HG03469 (cell line): ENCODE results near the gene ARHGEF33.

Experiments used
- ATAC-seq: cut with Tn5 transposase; IDR thresholded peaks from one replicate; pipeline ENCODE4 v1.9.1; 2021; ENCODE audit warnings: mild to moderate bottlenecking, moderate library complexity, moderate number of reproducible peaks; ENCODE audit not compliant: unreplicated experiment

Gene ARHGEF33

GRCh38 chr2:38889575-38889974, at the start of gene ARHGEF33:
Gene ARHGEF33 (plus strand): TSS chr2:38889875. CDS start chr2:38919448, 29,573 bp downstream.
- no peak for ATAC-seq

- ATAC-seq, result peak; percentile 69
These were observed 39.6 kb upstream of the ARHGEF33 start for GRCh38 chr2:38850045-38850444.

- ATAC-seq, result no peak
These were observed 33.5 kb upstream of the ARHGEF33 start for GRCh38 chr2:38856165-38856564.

DNA sequence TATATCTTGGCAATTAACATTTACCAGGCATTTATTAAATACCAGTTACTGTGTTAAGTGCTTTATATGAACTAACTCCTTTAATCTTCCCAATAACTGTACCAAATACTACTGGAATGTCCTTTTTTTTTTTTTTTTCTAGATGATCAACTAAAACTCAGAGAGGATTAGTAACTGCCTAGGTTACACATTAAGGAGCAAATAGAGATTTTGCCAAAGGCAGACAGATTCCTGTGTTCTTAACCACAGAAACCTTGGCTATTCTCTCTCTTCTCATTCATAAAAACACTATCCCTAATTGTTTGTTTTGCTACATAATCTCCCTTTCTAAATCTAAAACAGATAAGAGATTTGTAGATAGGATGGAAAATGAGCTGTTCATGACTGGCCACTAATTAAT, 27.2 kb upstream of the ARHGEF33 start:
- no peak for ATAC-seq

GRCh38 chr2:38863061-38863695, 26.5 kb upstream of the ARHGEF33 start:
- ATAC-seq, result no peak

- ATAC-seq, result no peak
These were observed 22.8 kb upstream of the ARHGEF33 start for GRCh38 chr2:38866773-38867443.

DNA sequence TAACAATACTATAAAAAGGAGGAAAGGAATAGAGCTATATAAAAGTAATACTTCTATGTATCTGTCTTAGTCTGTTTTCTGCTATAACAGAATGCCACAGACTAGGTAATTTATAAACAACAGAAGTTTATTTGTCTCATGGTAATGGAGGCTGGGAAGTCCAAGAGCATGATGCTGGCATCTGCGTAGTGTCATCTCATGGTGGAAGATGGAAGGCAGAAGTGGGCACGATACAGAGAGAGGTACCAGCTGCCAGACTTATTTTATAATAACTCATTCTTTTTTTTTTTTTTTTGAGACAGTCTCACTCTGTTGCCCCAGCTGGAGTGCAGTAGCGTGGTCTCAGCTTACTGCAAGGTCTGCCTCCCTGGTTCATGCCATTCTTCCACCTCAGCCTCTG, 18.2 kb upstream of the ARHGEF33 start:
- no peak for ATAC-seq

DNA sequence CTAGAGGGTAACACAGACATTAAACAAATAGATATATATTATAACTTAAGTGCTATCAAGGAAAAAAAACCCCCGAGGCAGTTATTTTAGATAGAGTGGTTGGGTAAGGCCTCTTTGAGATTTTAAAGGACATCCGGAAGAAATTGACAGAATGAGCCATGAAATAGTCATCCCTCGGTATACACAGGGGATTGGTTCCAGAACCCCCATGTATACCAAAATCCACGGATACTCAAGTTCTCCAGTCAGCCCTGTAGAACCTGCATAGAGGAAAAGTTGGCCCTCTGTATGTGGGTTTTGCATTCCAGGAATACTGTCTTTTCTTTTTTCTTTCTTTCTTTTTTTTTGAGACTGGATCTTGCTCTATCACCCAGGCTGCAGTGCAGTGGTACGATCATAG, 15.9 kb upstream of the ARHGEF33 start:
- ATAC-seq, result no peak

- no peak for ATAC-seq
These were observed 14.5 kb upstream of the ARHGEF33 start for GRCh38 chr2:38875227-38875575.

- ATAC-seq, result peak; percentile 97
These were observed 13.9 kb upstream of the ARHGEF33 start, which contains the start of the genes DHX57 and MORN2 for GRCh38 chr2:38875576-38876367. Gene DHX57 (minus strand): TSS chr2:38875934. CDS start chr2:38868405, 7,529 bp downstream. Gene MORN2 (plus strand): TSS chr2:38875976.

DNA sequence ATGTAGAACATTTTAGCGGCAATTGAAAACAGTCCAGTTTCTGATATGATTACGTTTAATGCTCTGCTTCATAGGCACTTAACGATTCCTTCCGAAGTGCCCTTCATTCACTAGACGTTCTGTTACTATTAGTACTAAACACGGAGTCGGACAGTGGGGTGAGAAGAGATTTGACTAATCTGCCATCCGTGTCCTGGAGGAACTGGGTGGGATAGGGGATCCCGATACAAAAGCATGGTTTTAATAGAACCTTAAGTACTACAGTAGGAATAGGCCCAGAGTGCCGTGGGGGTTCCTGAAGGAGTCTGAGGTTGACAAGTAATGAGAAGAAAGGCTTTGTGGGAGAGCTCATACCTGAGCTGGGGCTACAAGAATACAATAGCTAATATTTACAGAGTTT, 13.3 kb upstream of the ARHGEF33 start:
- ATAC-seq, result no peak

DNA sequence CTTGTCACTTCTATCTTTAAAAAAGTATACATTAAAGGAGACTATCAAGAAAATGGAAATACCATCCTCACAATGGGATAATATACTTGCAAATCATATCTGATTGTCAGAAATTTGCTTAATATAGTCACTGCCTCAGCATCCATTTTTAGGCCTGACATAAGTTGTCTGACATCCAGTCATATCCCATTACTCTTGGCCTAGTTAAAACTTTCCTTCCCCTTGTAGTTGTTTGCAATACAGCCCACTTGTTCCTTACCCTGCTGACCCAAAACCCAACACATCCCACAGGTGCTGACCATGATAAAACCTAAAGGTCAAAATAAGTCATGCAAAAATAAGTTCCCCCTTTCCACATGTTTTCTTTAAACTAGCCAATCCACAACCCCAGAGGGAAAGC, 3.6 kb upstream of the ARHGEF33 start:
- ATAC-seq, result no peak

GRCh38 chr2:38887347-38887746, 2.3 kb upstream of the ARHGEF33 start:
- no peak for ATAC-seq

DNA sequence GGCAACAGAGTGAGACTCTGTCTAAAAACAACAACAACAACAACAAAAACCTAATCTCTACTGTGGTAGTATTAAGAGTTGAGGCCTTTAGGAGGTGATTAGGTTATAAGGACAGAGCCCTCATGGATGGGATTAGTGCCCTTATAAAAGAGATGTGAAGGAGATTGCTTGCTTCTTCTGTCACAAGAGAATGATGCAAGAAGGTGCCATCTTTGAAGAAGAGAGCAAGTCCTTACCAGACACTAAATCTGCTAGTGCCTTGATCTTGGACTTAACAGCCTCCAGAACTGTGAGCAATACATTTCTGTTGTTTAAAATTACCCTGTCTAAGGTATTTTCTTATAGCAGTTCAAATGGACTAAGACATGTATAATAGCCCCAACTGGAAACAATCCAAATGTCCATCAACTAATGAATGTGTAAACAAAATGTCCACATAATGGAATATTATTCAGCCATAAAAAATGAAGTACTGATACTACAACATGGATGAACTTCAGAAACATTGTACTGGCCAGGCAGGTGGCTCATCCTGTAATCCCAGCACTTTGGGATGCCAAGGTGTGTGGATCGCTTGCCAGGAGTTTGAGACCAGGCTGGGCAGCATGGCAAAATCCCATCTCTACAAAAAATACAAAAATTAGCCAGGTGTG, 1.6 kb upstream of the ARHGEF33 start:
- ATAC-seq, result no peak

DNA sequence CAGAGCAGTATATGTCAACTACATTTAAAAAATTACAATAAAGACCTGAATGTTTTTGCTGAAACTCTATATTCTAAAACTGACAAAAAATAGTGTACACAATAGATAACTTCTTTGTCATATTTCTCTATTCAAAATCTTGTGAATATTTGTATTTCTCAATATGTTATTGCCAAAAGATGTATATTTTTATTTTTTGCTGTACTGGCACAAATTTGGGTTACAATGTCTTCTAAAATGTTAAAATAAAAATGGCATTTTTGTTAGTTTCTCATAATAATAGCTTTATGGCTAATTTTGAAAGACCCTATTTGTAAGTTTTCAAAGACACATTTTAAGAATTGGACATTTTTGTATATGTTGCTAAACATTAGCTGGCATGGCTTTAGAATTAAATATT, 630 bp upstream of the ARHGEF33 start:
- no peak for ATAC-seq

GRCh38 chr2:38892819-38893218, 3.1 kb downstream of the ARHGEF33 start:
- no peak for ATAC-seq

DNA sequence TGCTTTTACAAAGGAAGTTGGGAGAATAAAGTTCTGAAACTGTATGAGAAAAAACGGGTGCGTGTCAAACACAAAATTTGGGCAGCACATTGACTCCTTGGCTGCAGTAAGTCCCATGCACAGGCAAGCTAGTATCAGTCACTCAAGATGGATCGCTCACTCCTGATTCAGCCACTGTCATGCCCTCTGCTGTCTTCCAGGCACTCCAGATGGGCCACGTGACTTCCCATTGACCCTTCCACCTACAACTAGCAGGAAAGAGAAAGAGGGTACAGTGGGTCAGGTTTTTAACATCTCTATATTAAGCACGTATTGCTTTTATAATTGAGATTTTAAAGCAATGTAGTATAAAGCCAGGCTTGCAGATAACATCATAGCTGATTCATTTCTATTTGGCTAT, 8.6 kb downstream of the ARHGEF33 start:
- no peak for ATAC-seq

GRCh38 chr2:38900726-38901125, 11.1 kb downstream of the ARHGEF33 start:
- ATAC-seq, result no peak

GRCh38 chr2:38905251-38905650, 15.6 kb downstream of the ARHGEF33 start:
- no peak for ATAC-seq

DNA sequence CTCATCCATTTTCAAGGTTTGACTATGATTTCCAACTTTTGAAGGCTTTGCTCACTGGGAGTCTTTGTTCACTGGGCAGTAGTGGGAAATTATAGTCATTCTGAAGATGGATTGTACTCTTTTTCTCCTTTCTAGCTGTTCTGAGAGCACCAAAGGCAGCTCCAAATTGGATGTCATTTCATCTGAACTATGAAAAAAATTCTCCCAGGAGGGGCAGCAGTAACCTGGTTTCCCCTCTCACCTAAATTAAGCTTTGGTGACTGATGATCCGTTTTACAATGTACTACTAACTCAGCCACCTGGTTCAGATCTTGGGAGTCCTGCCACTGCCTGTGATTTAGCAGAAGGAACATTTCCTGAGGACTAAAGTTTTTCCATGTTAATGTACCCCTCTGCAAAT, 17.6 kb downstream of the ARHGEF33 start:
- ATAC-seq, result no peak
